GM12878 (cell line): ENCODE results near the gene CENPC. TPM values are rescaled to one million over a fixed set of nuclear protein-coding genes. Genes with fewer than 3 reads are reported as not detected.

ENCODE experiments used
- ATAC-seq: fragments of 200-7000 bp; cut with Tn5 transposase; 3 replicates; pipeline ENCODE4 v1.9.1; 2020; ENCODE audit warnings: mild to moderate bottlenecking, moderate library complexity
- BruUV-seq: library from RNA; stranded (reverse); fragments of 400-500 nt; replicated peaks from 2 replicates; lab custom pipeline; 2021; lab: Mats Ljungman, UMichigan
- CTCF ChIA-PET: fragments of 300-600 bp; sonication (Branson Sonifier 250); formaldehyde crosslinking; extraction: SDS; loops from one replicate; lab custom pipeline; 2021; ENCODE audit warnings: inconsistent platforms; lab: Yijun Ruan, JAX
- POLR2A ChIA-PET: fragments of 350-600 bp; formaldehyde crosslinking; extraction: SDS; loops from one replicate; lab custom pipeline; 2021; ENCODE audit warnings: inconsistent platforms; lab: Charles Lee
- RAD21 ChIA-PET: fragments of 300-600 bp; sonication (Branson Sonifier 250); formaldehyde crosslinking; loops from one replicate; lab custom pipeline; 2023; ENCODE audit warnings: antibody characterized with exemption; ENCODE audit not compliant: unreplicated experiment; lab: Charles Lee
- SMC1A ChIA-PET: fragments of 300-600 bp; sonication (Branson Sonifier 250); formaldehyde crosslinking; loops from one replicate; lab custom pipeline; 2023; ENCODE audit not compliant: unreplicated experiment, uncharacterized antibody; lab: Charles Lee
- DNase-seq: peaks from one replicate; pipeline ENCODE4 v3.0.0-alpha.2; 2011; ENCODE audit warnings: low read depth, low spot score
- FAIRE-seq: peaks from 3 replicates; lab custom pipeline; 2011; peaks lifted over from hg19 to GRCh38; lab: Jason Lieb, UNC
- H2AFZ ChIP-seq: 2 replicates; pipeline ENCODE4 v1.6.0; 2011; ENCODE audit warnings: low read depth, low read length, control low read depth; ENCODE audit not compliant: control insufficient read depth
- H3K27ac ChIP-seq: 2 replicates; pipeline ENCODE4 v1.5.1; 2011; ENCODE audit warnings: control low read depth; ENCODE audit not compliant: control insufficient read depth, insufficient read depth
- H3K27me3 ChIP-seq, 2 experiments: replicated peaks in 1 of 2; 2 replicates each; pipeline versions ENCODE4 v1.6.0 to v1.6.1; 2011; ENCODE audit warnings: low read length in 1 of 2; ENCODE audit not compliant: control insufficient read depth in 2 of 2, insufficient read depth in 2 of 2
- H3K36me3 ChIP-seq, 2 experiments: 2 replicates each; pipeline ENCODE4 v1.5.1; 2011; ENCODE audit warnings: low read length in 1 of 2; ENCODE audit not compliant: control insufficient read depth in 2 of 2, insufficient read depth in 2 of 2
- H3K4me1 ChIP-seq: 2 replicates; pipeline ENCODE4 v1.6.1; 2011; ENCODE audit warnings: mild to moderate bottlenecking, low read length, moderate library complexity, mixed read lengths; ENCODE audit not compliant: control insufficient read depth, insufficient read depth
- H3K4me2 ChIP-seq: 2 replicates; pipeline ENCODE4 v1.6.0; 2011; ENCODE audit warnings: control low read depth; ENCODE audit not compliant: control insufficient read depth, insufficient read depth
- H3K4me3 ChIP-seq: fragments of 200-600 bp; sonication (generic); 2 replicates; pipeline ENCODE4 v1.5.1; 2016
- H3K79me2 ChIP-seq: 2 replicates; pipeline ENCODE4 v1.6.0; 2011; ENCODE audit warnings: low read length; ENCODE audit not compliant: control insufficient read depth, insufficient read depth
- H3K9ac ChIP-seq: 2 replicates; pipeline ENCODE4 v1.8.0; 2011; ENCODE audit warnings: low read length, control low read depth, mixed read lengths; ENCODE audit not compliant: control insufficient read depth, insufficient read depth
- H3K9me3 ChIP-seq: replicated peaks from 3 replicates; pipeline ENCODE4 v1.5.1; 2011; ENCODE audit warnings: mild to moderate bottlenecking, low read length; ENCODE audit not compliant: control insufficient read depth, insufficient read depth
- H4K20me1 ChIP-seq: 2 replicates; pipeline ENCODE4 v1.6.0; 2011; ENCODE audit not compliant: control insufficient read depth, insufficient read depth
- BCL11A ChIP-seq: IDR thresholded peaks from 2 replicates; pipeline ENCODE4 v1.6.1; 2011; ENCODE audit warnings: low read depth, low read length
- CBFB ChIP-seq: IDR thresholded peaks from 2 replicates; pipeline ENCODE4 v1.6.1; 2016; ENCODE audit warnings: antibody characterized with exemption, low read depth
- EZH2 ChIP-seq: IDR thresholded peaks from 2 replicates; pipeline ENCODE4 v1.6.1; 2012; ENCODE audit warnings: low read depth, mild to moderate bottlenecking, control low read depth, inconsistent platforms, low read length, borderline replicate concordance; ENCODE audit not compliant: control insufficient read depth
- HCFC1 ChIP-seq: fragments of 150-350 bp; IDR thresholded peaks from 2 replicates; pipeline ENCODE4 v1.6.1; 2014; ENCODE audit warnings: low read length
- IKZF1 ChIP-seq: fragments of 450-650 bp; conservative IDR thresholded peaks from 2 replicates; pipeline ENCODE4 v1.6.1; 2017; ENCODE audit warnings: antibody characterized with exemption, mild to moderate bottlenecking
- NFXL1 ChIP-seq: fragments of 450-650 bp; IDR thresholded peaks from 2 replicates; pipeline ENCODE4 v1.6.1; 2017; ENCODE audit warnings: antibody characterized with exemption, mild to moderate bottlenecking, borderline replicate concordance
- POLR2AphosphoS2 ChIP-seq: IDR thresholded peaks from 2 replicates; pipeline ENCODE4 v1.6.1; 2011; ENCODE audit warnings: low read depth, mild to moderate bottlenecking, low read length, improper control_type of control experiment, moderate library complexity
- RUNX3 ChIP-seq: IDR thresholded peaks from 2 replicates; pipeline ENCODE4 v1.6.1; 2012; ENCODE audit warnings: low read length, inconsistent platforms
- SMARCA5 ChIP-seq: fragments of 450-650 bp; IDR thresholded peaks from 2 replicates; pipeline ENCODE4 v1.6.1; 2017; ENCODE audit warnings: mild to moderate bottlenecking
- SUPT20H ChIP-seq: IDR thresholded peaks from 2 replicates; pipeline ENCODE4 v1.6.1; 2011; ENCODE audit warnings: low read depth, mild to moderate bottlenecking, low read length, moderate library complexity, borderline replicate concordance; ENCODE audit not compliant: control insufficient read depth
- TCF3 ChIP-seq: IDR thresholded peaks from 2 replicates; pipeline ENCODE4 v1.6.1; 2012; ENCODE audit warnings: low read depth, mild to moderate bottlenecking, low read length, borderline replicate concordance; ENCODE audit not compliant: insufficient read depth
- ZSCAN29 ChIP-seq: fragments of 450-650 bp; IDR thresholded peaks from 2 replicates; pipeline ENCODE4 v1.6.1; 2017; ENCODE audit warnings: mild to moderate bottlenecking, moderate library complexity
- WGBS: methylation state at CpG from one replicate; pipeline ENCODE4 v1.1.6; 2016; ENCODE audit warnings: low lambda C conversion rate; ENCODE audit not compliant: insufficient replicate concordance, insufficient coverage; ENCODE audit errors: missing lambda C conversion rate; 5-methylcytosine and 5-hydroxymethylcytosine counted together
- in situ Hi-C: fragments of 300-500 bp; cut with MboI; formaldehyde crosslinking; loops from 9 replicates; pipeline ENCODE4 v1.14.3; 2018; ENCODE audit warnings: mixed read lengths
- intact Hi-C: fragments of 100-400 bp; cut with micrococcal nuclease; formaldehyde crosslinking; loops from one replicate; pipeline ENCODE4 v1.14.2; 2022; ENCODE audit not compliant: unreplicated experiment
- polyA plus RNA-seq, 11 experiments: library from polyadenylated mRNA; depleted of rRNA in 4 of 11; unstranded in 6 of 11; stranded (reverse) in 5 of 11; fragments of >200 nt; fragmentation: Nextera tagmentation in 4 of 11; fragmentation: Illumina TruSeq in 1 of 11; extraction: Ambion mirVana in 4 of 11; extraction: Trizol in 1 of 11; gene quantifications; 1 replicate in 1 of 11; 2 replicates in 10 of 11; pipeline versions ENCODE4 v1.2.1 to v1.2.3, GENCODE V29; 2011 to 2016; ENCODE audit warnings: inconsistent platforms in 2 of 11, missing spikeins in 2 of 11, low read depth in 1 of 11
- total RNA-seq, 4 experiments: library from RNA; depleted of rRNA in 3 of 4; stranded (reverse); fragments of >200 nt in 3 of 4; fragmentation: Illumina TruSeq in 1 of 4; extraction: Trizol in 1 of 4; gene quantifications; 2 replicates each; pipeline versions ENCODE4 v1.2.1 to v1.2.3, GENCODE V29; 2013 to 2021
- TF ChIP-seq, protein P1 (sequence below): fragments of 450-650 bp; IDR thresholded peaks from 2 replicates; pipeline ENCODE4 v1.6.1; 2016; ENCODE audit warnings: mild to moderate bottlenecking
- TF ChIP-seq, protein P2 (sequence below): fragments of 450-650 bp; IDR thresholded peaks from 2 replicates; pipeline ENCODE4 v1.6.1; 2016; ENCODE audit warnings: mild to moderate bottlenecking, moderate library complexity, borderline replicate concordance
- TF ChIP-seq, protein P3 (sequence below): fragments of 450-650 bp; IDR thresholded peaks from 2 replicates; pipeline ENCODE4 v1.6.1; 2016; ENCODE audit warnings: mild to moderate bottlenecking

Gene CENPC
- total and polyA plus RNA-seq, 10 of the 15 experiments (the other 5 are each of a cell fraction or from before 2014, with no cell fraction given) = 13.1 to 34.9 (median 20.3) TPM

DNA sequence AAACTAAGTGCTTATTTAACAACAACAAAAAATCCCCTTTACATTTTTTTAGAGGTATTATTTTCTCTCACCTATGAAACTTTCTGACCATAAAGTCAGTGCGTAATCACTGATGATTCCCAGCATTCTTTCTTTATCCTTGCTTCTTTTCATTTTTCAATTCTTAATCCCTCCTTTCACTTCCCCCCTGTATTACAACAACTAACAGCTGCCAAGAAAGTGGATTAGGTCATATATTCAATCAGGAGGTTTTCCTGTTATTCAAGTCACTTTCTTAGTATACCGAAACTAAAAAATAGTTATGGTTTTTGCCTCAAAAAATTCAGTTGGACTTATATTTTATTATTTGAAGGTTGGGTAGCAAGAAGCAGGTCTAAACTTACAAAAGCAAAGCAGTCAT is 11.1 kb upstream of the CENPC start (continued):
- TF ChIP-seq, protein P1, sequence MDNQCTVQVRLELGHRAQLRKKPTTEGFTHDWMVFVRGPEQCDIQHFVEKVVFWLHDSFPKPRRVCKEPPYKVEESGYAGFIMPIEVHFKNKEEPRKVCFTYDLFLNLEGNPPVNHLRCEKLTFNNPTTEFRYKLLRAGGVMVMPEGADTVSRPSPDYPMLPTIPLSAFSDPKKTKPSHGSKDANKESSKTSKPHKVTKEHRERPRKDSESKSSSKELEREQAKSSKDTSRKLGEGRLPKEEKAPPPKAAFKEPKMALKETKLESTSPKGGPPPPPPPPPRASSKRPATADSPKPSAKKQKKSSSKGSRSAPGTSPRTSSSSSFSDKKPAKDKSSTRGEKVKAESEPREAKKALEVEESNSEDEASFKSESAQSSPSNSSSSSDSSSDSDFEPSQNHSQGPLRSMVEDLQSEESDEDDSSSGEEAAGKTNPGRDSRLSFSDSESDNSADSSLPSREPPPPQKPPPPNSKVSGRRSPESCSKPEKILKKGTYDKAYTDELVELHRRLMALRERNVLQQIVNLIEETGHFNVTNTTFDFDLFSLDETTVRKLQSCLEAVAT = no peak
- TF ChIP-seq RUNX3 (no peak), BCL11A (no peak), IKZF1 (no peak)

DNA sequence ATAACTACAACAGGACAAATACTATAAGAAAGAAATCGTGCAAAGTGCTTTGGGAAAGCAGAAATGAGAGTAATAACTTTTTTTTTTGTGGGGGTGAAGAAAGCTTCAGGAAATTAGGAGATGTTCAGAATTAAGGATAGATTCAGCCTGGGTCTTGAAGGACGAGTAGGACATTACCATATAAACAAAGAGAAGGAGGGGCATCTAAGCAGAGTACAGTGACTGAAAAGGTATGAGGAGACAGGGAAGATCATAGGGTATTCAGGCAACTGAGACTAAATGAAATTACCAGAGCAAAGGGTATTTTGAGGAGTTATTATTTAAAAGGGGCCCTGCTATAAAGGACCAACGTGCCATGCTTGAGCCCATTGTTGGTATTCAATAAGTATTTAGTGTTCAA is 10.1 kb upstream of the CENPC start:
- peaks cover 4% of the 10 kb centered on the region; the same call in 1 of the 2 replicates for H3K4me1 ChIP-seq
- POLR2A ChIA-PET = interaction anchor here (0.6 to 0.9 kb wide), 4 partner anchors 15 to 544 kb away, joined by 3 to 5 read pairs (median 4); no protein-coding TSS in a partner anchor
- no peaks in the 10 kb centered on the region for H3K9me3 ChIP-seq
- intact Hi-C loops (no loop called here), in situ Hi-C loops (no loop called here)
- ATAC-seq (no peak), FAIRE-seq (no peak), DNase-seq (no peak)
- H3K27ac ChIP-seq = no peak overlapping the region
- H3K4me2 ChIP-seq = no peak overlapping the region
- 63% methylated on average over 3 of the region's 3 CpGs for WGBS
- no peaks in the 10 kb centered on the region for H3K27me3 ChIP-seq
- no peak overlapping the region for H3K9ac ChIP-seq
- CTCF ChIA-PET = interaction anchor here (0.6 to 7.3 kb wide), 3 partner anchors 12 to 191 kb away, joined by 3 to 60 read pairs (median 3); no protein-coding TSS in a partner anchor
- BruUV-seq = no TSS peak
- no peak overlapping the region for H3K4me3 ChIP-seq
- SMC1A ChIA-PET = interaction anchor here (0.9 to 6.7 kb wide), 6 partner anchors 12 to 356 kb away, joined by 3 to 33 read pairs (median 4); partner anchors contain the start of gene UBA6
- no peak for TF ChIP-seq CBFB
- TF ChIP-seq SMARCA5 = no peak
- no peak for TF ChIP-seq EZH2
- TF ChIP-seq SUPT20H = no peak
- TF ChIP-seq, protein P2, sequence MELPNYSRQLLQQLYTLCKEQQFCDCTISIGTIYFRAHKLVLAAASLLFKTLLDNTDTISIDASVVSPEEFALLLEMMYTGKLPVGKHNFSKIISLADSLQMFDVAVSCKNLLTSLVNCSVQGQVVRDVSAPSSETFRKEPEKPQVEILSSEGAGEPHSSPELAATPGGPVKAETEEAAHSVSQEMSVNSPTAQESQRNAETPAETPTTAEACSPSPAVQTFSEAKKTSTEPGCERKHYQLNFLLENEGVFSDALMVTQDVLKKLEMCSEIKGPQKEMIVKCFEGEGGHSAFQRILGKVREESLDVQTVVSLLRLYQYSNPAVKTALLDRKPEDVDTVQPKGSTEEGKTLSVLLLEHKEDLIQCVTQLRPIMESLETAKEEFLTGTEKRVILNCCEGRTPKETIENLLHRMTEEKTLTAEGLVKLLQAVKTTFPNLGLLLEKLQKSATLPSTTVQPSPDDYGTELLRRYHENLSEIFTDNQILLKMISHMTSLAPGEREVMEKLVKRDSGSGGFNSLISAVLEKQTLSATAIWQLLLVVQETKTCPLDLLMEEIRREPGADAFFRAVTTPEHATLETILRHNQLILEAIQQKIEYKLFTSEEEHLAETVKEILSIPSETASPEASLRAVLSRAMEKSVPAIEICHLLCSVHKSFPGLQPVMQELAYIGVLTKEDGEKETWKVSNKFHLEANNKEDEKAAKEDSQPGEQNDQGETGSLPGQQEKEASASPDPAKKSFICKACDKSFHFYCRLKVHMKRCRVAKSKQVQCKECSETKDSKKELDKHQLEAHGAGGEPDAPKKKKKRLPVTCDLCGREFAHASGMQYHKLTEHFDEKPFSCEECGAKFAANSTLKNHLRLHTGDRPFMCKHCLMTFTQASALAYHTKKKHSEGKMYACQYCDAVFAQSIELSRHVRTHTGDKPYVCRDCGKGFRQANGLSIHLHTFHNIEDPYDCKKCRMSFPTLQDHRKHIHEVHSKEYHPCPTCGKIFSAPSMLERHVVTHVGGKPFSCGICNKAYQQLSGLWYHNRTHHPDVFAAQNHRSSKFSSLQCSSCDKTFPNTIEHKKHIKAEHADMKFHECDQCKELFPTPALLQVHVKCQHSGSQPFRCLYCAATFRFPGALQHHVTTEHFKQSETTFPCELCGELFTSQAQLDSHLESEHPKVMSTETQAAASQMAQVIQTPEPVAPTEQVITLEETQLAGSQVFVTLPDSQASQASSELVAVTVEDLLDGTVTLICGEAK = no peak
- TF ChIP-seq, protein P3, sequence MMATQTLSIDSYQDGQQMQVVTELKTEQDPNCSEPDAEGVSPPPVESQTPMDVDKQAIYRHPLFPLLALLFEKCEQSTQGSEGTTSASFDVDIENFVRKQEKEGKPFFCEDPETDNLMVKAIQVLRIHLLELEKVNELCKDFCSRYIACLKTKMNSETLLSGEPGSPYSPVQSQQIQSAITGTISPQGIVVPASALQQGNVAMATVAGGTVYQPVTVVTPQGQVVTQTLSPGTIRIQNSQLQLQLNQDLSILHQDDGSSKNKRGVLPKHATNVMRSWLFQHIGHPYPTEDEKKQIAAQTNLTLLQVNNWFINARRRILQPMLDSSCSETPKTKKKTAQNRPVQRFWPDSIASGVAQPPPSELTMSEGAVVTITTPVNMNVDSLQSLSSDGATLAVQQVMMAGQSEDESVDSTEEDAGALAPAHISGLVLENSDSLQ = no peak
- TF ChIP-seq HCFC1 = no peak
- TF ChIP-seq POLR2AphosphoS2 = no peak
- TF ChIP-seq ZSCAN29 = no peak
- TF ChIP-seq NFXL1 = no peak
- TF ChIP-seq TCF3 = no peak
- no peaks in the 10 kb centered on the region; the same call in 1 of the 2 replicates for H3K79me2 ChIP-seq
- H2AFZ ChIP-seq = no peak overlapping the region
- no peaks in the 10 kb centered on the region for H3K36me3 ChIP-seq
- RAD21 ChIA-PET = interaction anchor here (0.7 to 1.4 kb wide), 4 partner anchors 12 to 357 kb away, joined by 3 to 6 read pairs (median 3); no protein-coding TSS in a partner anchor
- no peaks in the 10 kb centered on the region for H4K20me1 ChIP-seq
